GM18873 (cell line): ENCODE data around the gene BEND6.
"Not testable (repeated sequence)": the region's sequence is repeated elsewhere in the genome, so short reads cannot be mapped to it uniquely, and the experiment has no call there.

Source experiments
- ATAC-seq: cut with Tn5 transposase; IDR thresholded peaks from one replicate; pipeline ENCODE4 v1.9.1; 2021; ENCODE audit warnings: mild to moderate bottlenecking, moderate library complexity, moderate number of reproducible peaks; ENCODE audit not compliant: unreplicated experiment, low FRiP score

BEND6 gene

GRCh38 chr6:56965126-56965525 is 10.2 kb downstream of the BEND6 start:
- no peak for ATAC-seq

- no peak for ATAC-seq
These were observed 15.9 kb downstream of the BEND6 start for GRCh38 chr6:56970849-56971248.

DNA sequence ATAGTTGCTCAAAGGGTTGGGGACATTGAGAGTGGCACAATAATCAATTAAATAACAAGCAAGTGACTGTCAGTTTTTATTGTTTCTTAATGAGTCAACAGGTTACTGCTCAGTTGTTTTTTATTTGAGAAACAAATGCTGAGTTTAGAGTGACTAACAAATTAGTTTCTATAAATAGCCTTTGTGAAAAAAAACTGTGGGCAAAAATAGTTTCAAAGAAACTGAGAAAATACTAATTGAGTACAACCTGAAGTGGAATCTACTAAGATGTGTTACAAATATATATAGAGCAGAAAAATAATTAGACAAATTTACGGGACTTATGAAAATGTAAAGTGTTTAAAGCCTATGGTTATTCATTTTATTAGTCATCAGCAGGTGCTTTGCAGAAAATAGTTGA is 22.3 kb downstream of the BEND6 start:
- no peak for ATAC-seq

DNA sequence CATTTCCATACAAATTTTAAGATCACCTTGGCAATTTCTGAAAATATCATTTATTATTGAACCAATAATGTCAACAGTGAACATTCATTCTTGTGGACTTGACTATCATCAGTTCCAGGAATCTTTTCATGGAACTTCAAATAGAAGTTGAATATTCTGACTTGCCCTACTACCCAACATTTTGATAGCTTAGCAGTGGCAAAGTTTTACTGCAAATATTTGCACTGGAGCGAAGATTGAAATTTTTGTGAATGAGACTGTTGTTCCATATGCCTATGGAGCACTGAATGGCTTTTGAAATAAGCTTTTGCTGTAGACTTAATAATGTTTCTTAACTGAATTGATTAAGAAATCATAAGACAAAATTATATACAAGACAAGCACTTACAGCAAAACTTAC is 23.6 kb downstream of the BEND6 start:
- no peak for ATAC-seq

DNA sequence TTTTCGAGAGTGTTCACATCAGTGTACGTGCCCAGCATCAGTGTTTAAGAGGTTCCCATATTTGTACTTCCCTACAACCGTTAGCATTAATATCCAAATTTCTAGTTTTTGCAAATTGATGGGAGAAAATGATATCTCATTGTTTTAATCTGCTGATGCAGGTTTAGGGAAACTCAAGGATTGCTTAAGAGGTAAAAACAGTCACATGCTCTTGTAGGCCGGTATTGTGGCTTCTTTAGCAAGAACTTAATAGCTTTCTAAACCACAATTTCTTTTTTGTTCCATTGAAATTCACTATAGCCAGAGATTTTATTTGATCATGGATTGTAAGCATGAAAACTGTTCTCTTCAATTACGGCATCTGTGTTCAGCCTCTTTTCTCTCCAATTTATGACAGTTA is 29.5 kb downstream of the BEND6 start:
- no peak for ATAC-seq

DNA sequence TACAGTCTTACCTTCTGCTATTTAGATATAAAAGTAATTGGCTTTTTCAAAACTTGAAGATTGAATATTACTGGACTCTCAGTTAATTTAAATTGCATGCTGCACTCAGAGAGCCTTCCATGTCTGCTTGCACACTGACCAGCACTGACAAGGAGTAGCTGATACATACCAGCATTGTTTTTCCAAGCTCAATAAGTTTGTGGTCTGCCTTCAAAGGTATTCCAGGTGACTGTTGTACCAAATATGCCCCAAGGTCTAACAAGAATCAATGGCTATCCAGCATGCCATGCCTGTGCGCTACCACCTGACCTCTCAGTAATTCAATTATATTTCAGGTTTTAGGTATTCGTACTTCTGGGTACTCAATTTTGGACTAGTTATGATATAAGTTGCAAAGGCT is 30.0 kb downstream of the BEND6 start:
- ATAC-seq: no peak

DNA sequence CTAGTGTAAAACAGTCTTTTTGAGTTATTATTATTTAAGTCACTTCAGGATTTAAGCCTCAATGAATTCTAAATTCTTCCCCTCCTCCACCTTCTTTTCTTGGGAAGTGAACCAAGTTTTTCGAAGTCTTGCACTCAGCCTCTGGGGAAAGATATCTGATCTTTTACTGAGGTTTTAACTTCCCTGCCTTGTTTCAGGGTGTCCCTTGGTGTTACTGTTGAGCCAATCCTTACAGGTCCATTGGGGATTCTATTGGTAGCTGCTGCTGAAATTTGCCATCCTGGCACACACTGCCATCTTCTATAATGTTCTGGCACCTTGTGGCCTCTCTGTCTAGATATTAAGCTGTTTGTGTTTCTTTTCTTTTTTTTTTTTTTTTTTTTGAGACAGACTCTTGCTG is 31.7 kb downstream of the BEND6 start:
- ATAC-seq: no peak

DNA sequence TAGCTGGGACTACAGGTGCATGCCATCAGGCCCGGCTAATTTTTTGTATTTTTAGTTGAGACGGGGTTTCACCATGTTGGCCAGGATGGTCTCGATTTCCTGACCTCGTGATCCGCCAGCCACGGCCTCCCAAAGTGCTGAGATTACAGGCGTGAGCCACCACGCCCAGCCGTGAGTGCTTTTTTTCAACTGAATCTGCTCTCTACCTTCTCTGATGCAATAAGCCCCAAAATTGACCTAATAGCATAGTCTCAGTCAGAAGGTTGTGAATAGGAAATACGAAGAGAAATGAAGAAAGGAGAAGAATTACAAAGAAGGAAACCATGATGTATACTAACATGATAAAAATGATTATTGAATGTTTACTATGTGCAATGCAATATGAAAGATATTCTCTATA is 33.2 kb downstream of the BEND6 start:
- no peak for ATAC-seq

GRCh38 chr6:56992036-56992435 is 37.1 kb downstream of the BEND6 start:
- ATAC-seq: no peak

- no peak for ATAC-seq
These were observed 37.8 kb downstream of the BEND6 start for GRCh38 chr6:56992703-56993102.

DNA sequence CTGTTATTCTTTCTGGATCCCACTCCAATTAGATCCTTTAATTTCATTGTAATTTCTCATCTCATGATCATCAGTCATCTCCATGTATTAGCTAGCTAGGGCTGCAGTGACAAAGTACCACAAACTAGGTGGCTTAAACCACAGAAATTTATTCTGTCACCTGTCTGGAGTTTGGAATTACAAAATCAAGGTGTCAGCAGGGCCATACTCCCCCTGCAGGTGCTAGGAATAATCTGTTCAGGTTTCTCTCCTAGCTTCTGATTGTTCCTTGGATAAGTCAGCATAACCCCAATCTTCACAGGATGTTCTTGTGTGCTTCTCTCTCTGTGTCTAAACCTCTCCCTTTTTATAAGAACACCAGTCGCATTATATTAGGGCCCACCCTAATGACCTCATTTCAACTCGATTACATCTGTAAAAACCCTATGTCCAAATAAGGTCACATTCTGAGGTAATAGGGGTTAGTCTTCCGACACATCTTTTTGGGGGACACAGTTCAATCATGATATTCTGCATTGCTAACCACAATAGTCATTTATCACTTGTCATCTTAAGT is 40.5 kb downstream of the BEND6 start:
- no peak for ATAC-seq

DNA sequence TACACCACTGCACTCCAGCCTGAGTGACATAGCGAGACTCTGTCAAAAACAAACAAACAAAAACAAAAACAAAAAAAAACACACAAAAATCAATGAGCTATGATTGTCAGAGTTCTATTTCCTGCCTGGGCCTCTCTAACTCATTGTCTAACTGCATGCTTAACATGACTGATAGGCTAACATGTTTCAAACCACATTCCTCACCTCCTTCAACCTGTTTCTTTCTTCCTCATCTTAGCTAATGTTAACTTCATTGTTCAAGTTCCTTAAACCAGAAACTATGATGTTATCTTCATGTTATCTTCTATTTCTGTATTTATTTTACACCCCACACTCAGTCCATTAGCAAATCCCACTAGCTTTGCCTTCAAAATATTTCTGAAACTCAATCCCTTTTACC is 41.5 kb downstream of the BEND6 start:
- no peak for ATAC-seq

- no peak for ATAC-seq
These were observed 44.1 kb downstream of the BEND6 start for GRCh38 chr6:56999049-56999448.

DNA sequence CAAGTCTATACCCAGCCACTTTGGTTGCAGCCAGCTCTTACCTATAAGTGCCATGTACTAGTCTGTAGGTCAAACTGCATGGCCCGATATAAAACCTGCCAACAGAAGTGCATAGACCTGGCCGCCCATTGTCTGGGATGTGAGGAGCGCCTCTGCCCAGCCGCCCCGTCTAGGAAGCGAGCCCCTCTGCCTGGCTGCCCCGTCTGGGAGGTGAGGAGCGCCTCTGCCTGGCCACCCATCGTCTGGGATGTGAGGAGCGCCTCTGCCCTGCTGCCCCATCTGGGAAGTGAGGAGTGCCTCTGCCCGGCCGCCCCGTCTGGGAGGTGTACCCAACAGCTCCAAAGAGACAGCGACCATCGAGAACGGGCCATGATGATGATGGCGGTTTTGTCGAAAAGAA is 44.8 kb downstream of the BEND6 start:
- ATAC-seq: not testable (repeated sequence)

- ATAC-seq: no peak
These were observed 47.3 kb downstream of the BEND6 start for GRCh38 chr6:57002197-57002596.

DNA sequence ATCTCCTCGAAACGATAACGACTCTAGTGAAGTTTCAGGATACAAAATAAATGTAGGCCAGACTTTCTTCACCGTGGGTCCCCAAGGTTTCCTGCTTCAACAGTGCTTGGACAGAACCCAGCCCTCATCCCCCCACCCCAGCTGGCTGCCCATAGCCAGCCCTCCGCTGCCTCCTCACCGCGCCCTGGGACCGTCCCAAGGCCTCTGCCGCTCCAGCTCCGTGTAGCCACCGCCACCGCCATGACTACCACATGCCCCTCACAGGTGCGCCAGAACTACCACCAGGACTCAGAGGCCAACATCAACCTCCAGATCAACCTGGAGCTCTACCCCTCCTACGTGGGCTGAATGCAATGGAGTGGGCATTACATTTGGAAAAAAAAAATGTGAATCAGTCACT is 49.4 kb downstream of the BEND6 start:
- no peak for ATAC-seq

DNA sequence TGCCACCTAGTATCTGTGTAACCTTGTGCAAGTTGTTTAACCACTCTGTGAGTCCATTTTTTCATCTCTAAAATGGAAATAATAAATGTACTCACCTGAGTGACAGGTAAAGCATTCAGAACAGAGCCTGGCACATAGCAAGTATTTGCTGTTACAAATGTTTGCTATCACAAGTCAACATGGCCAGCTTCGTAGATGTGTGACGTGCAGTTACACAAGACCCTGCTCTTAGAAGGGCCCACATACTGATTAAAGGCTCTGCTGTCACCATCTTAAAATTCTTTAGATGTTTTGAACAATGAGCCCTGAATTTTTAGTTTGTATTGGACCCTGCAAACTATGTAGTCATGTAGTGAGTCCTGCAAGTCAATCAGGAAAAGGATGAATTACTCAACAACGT is 51.2 kb downstream of the BEND6 start:
- ATAC-seq: no peak

DNA sequence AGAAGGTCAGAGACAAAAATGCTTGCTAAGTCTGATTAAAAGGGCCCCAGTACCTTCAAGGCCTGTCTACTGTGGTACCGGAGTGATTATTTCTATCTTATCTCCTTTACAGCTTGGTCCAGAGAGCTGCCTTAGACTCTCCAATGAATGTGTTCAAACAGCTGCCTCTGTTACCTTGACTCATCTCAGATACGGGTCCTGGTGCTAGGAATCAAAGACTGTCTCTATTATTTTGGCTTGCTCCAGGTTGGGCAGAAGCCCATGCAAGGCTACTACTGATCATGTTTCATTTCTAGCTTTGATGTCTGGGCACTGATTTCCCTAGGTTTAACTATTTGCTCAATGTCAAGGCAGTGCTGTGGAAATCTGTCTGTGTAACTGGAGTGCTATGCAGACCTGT is 53.2 kb downstream of the BEND6 start:
- ATAC-seq: not testable (repeated sequence)

- no peak for ATAC-seq
These were observed 58.6 kb downstream of the BEND6 start for GRCh38 chr6:57013521-57013926.

- no peak for ATAC-seq
These were observed 62.2 kb downstream of the BEND6 start for GRCh38 chr6:57017069-57017468.

DNA sequence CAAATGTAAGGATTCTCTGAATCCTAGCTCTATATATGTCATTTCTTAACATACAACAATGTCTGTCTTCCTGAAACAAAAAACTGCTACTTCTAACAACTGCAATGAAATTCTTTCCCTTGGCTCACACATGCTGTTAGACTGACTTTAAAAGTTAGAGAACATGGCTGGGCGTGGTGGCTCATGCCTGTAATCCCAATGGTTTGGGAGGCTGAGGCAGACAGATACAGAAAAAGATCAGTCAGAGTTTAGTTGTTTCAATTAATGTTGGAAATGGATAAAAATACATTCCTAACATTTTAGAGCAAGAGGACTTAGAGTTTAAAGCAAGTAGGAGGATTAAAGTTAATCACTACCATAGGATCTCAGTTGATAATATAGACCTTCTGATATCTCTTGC is 62.9 kb downstream of the BEND6 start:
- no peak for ATAC-seq

DNA sequence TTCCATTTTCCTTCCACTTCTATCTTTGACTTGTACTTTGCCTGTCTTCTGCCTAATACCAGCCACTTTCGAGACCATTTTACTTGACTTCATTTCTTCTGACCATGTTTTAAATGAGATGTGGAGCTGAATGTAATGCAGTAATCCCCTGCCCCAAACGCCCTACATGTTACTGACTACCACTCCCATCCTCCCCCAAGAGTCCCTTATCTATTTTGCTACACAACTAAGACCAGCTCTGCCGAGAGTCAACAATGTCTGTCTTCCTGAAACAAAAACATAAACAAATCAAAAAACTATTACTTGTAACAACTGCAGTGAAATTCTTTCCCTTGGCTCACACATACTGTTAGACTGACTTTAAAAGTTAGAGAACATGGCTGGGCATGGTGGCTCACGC is 64.5 kb downstream of the BEND6 start:
- ATAC-seq: no peak

GRCh38 chr6:57021086-57021720 is 66.3 kb downstream of the BEND6 start:
- ATAC-seq: peak; percentile 80
